GM10266 (cell line): ENCODE results near the gene ANGEL2.
"Not testable (repeated sequence)": the region's sequence is repeated elsewhere in the genome, so short reads cannot be mapped to it uniquely, and the experiment has no call there.

Experiments used
- DNase-seq: peaks from one replicate; pipeline ENCODE4 v3.0.0; 2012; ENCODE audit errors: extremely low spot score
- TF ChIP-seq, protein P1 (sequence below): IDR thresholded peaks from 2 replicates; pipeline ENCODE4 v1.5.1; 2012; ENCODE audit warnings: mild to moderate bottlenecking, low read depth; ENCODE audit not compliant: control insufficient read depth, insufficient read depth; ENCODE audit errors: missing control alignments

Gene ANGEL2

DNA sequence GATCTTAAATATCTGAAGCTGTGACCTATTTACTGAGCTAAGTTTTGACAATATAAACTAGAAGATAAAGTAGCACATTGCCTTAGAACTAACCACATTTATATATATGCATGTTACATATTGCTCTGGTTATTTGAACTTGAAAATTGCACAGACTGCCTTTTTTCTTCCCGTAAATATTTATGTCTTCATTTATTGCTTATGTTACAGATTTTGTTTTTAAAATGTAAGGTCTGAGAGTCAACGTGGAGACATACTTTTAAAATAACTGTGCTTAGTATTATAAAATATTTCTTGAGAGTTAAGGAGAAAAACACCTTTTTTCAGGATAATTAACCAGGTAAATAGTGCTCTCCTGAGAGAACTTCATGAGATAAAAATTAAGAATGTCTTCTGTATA, 38.5 kb upstream of the ANGEL2 start:
- no peak for DNase-seq
- TF ChIP-seq, protein P1, sequence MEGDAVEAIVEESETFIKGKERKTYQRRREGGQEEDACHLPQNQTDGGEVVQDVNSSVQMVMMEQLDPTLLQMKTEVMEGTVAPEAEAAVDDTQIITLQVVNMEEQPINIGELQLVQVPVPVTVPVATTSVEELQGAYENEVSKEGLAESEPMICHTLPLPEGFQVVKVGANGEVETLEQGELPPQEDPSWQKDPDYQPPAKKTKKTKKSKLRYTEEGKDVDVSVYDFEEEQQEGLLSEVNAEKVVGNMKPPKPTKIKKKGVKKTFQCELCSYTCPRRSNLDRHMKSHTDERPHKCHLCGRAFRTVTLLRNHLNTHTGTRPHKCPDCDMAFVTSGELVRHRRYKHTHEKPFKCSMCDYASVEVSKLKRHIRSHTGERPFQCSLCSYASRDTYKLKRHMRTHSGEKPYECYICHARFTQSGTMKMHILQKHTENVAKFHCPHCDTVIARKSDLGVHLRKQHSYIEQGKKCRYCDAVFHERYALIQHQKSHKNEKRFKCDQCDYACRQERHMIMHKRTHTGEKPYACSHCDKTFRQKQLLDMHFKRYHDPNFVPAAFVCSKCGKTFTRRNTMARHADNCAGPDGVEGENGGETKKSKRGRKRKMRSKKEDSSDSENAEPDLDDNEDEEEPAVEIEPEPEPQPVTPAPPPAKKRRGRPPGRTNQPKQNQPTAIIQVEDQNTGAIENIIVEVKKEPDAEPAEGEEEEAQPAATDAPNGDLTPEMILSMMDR: no peak

DNA sequence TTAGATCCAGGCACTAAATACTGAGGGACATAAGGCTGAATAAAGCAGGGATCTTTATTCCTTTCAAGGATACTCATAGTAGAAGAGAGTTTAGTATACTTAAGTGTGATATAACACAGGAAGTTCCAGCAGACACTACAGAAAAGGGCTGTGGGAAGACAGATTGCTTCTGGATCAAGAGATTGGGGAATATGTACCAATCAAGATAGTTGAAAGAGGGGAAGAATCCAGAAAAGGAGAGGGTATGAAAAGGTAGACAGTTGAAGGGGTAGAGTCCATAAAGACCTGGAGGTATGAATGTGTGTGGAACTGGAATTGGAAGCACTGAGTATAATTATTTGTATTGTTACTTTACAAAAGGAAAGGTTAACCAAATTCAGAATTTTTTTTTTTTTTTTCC, 37.8 kb upstream of the ANGEL2 start:
- TF ChIP-seq, protein P1: no peak
- DNase-seq: no peak

- DNase-seq: no peak
- TF ChIP-seq, protein P1: no peak
These were observed 36.2 kb upstream of the ANGEL2 start for GRCh38 chr1:213051881-213052202.

- peak; percentile 88 for DNase-seq
- TF ChIP-seq, protein P1: peak; percentile 1
These were observed 35.6 kb upstream of the ANGEL2 start, which contains the start of gene RPS6KC1 for GRCh38 chr1:213051127-213051880. RPS6KC1 (plus strand) TSS chr1:213051241; CDS start chr1:213051405, 164 bp downstream.

DNA sequence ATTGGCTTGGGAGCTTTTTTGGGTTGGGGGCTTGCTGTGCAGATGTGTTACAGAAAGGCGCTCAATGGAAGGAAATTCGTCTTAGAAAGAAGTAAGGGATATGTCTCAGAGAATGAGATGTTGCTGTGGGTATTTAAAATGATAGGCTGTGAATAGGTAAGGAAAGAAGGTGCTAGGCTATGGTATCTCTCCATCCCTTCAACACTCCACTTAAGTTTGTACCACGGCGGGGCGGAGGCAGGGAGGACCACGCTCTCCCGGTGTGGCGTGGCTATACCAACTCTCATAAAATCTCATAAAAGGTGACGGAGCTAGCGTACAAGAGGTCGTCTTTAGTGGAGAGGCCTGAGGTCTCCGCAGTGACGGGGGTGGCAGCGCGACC, 35.1 kb upstream of the ANGEL2 start:
- TF ChIP-seq, protein P1: no peak
- peak; percentile 15 for DNase-seq

GRCh38 chr1:213049232-213049631, 33.6 kb upstream of the ANGEL2 start:
- DNase-seq: no peak
- TF ChIP-seq, protein P1: no peak

GRCh38 chr1:213045321-213046226, 29.9 kb upstream of the ANGEL2 start:
- not testable (repeated sequence) for DNase-seq
